HCT116 (cell line): ENCODE data around the gene MYO1B. TPM values are rescaled to one million over a fixed set of nuclear protein-coding genes. Genes with fewer than 3 reads are reported as not detected.

Source experiments
- ATAC-seq: fragments of 200-7000 bp; cut with Tn5 transposase; 2 replicates; pipeline ENCODE4 v1.9.1; 2020; ENCODE audit warnings: mild to moderate bottlenecking, moderate library complexity
- BruUV-seq: library from RNA; stranded (reverse); fragments of 400-500 nt; replicated peaks from 2 replicates; lab custom pipeline; 2021; lab: Mats Ljungman, UMichigan
- CTCF ChIA-PET: fragments of 300-600 bp; sonication (Branson Sonifier 250); formaldehyde crosslinking; loops from one replicate; lab custom pipeline; 2021; ENCODE audit warnings: antibody characterized with exemption; lab: Charles Lee
- POLR2A ChIA-PET: fragments of 300-600, 350-600 bp; sonication (Branson Sonifier 250); formaldehyde crosslinking; loops from one replicate; lab custom pipeline; 2021; ENCODE audit warnings: antibody characterized with exemption; lab: Charles Lee
- RAD21 ChIA-PET, 2 experiments: fragments of 300-600 bp; sonication (Branson Sonifier 250); formaldehyde crosslinking; loops; one replicate each; lab custom pipeline; 2023; ENCODE audit warnings: low total read pairs in 2 of 2; ENCODE audit not compliant: uncharacterized antibody in 2 of 2, unreplicated experiment in 2 of 2, low non-redundant PET in 1 of 2; lab: Charles Lee
- DNase-seq: peaks from one replicate; pipeline ENCODE4 v3.0.0-alpha.2; 2010; ENCODE audit warnings: low read depth, low spot score
- H2AFZ ChIP-seq: fragments of 200-600 bp; shearing (Covaris generic), sonication (generic); 2 replicates; pipeline ENCODE4 v1.6.1; 2017; ENCODE audit warnings: low read depth, mixed run types, mixed read lengths, antibody characterized with exemption, low read length; ENCODE audit not compliant: poor library complexity, severe bottlenecking
- H3K27ac ChIP-seq: 2 replicates; pipeline ENCODE4 v1.5.1; 2012; ENCODE audit warnings: low read depth, low read length
- H3K27me3 ChIP-seq: fragments of 200-600 bp; sonication (generic); 2 replicates; pipeline ENCODE4 v1.6.1; 2016; ENCODE audit warnings: mixed run types, low read length, mixed read lengths; ENCODE audit not compliant: insufficient read depth
- H3K36me3 ChIP-seq, 2 experiments: fragments of 200-500 bp in 1 of 2; fragments of 200-600 bp in 1 of 2; sonication (Bioruptor generic) in 1 of 2; sonication (generic) in 1 of 2; 2 replicates each; pipeline versions ENCODE4 v1.5.1 to v1.6.1; 2014 to 2016; ENCODE audit warnings: low read length in 2 of 2, inconsistent platforms in 1 of 2, mixed read lengths in 1 of 2, mixed run types in 1 of 2; ENCODE audit not compliant: insufficient read depth in 2 of 2, control insufficient read depth in 1 of 2
- H3K4me1 ChIP-seq, 2 experiments: fragments of 200-600 bp in 1 of 2; sonication (generic) in 1 of 2; 2 replicates each; pipeline versions ENCODE4 v1.5.1 to v1.6.1; 2012 to 2017; ENCODE audit warnings: low read length in 2 of 2, inconsistent platforms in 1 of 2, mild to moderate bottlenecking in 1 of 2, mixed read lengths in 1 of 2, mixed run types in 1 of 2, moderate library complexity in 1 of 2; ENCODE audit not compliant: insufficient read depth in 2 of 2, control insufficient read depth in 1 of 2
- H3K4me2 ChIP-seq: fragments of 200-600 bp; sonication (generic); 2 replicates; pipeline ENCODE4 v1.6.1; 2017; ENCODE audit warnings: mixed run types, low read length, mixed read lengths
- H3K4me3 ChIP-seq, 2 experiments: fragments of 200-600 bp in 1 of 2; sonication (generic) in 1 of 2; replicated peaks in 1 of 2; 2 replicates each; pipeline ENCODE4 v1.5.1; 2011 to 2016; ENCODE audit warnings: low read length in 2 of 2, control low read depth in 1 of 2, low read depth in 1 of 2, mild to moderate bottlenecking in 1 of 2, mixed read lengths in 1 of 2, mixed run types in 1 of 2
- H3K79me2 ChIP-seq: fragments of 200-600 bp; sonication (generic); 2 replicates; pipeline ENCODE4 v1.6.1; 2017; ENCODE audit warnings: mild to moderate bottlenecking, mixed run types, low read length, moderate library complexity, mixed read lengths; ENCODE audit not compliant: insufficient read depth
- H3K9ac ChIP-seq: fragments of 200-600 bp; sonication (generic); 2 replicates; pipeline ENCODE4 v1.6.1; 2016; ENCODE audit warnings: low read length, mixed read lengths
- H3K9me2 ChIP-seq: fragments of 200-600 bp; sonication (generic), shearing (Covaris generic); 2 replicates; pipeline ENCODE4 v1.6.1; 2017; ENCODE audit warnings: mixed run types, mild to moderate bottlenecking, moderate library complexity; ENCODE audit not compliant: insufficient read depth
- H3K9me3 ChIP-seq, 2 experiments: fragments of 200-500 bp in 1 of 2; fragments of 200-600 bp in 1 of 2; sonication (Bioruptor generic) in 1 of 2; sonication (generic) in 1 of 2; 2 replicates each; pipeline ENCODE4 v1.6.1; 2014 to 2017; ENCODE audit warnings: low read length in 2 of 2, mixed read lengths in 2 of 2, inconsistent platforms in 1 of 2, low read depth in 1 of 2, mild to moderate bottlenecking in 1 of 2, mixed run types in 1 of 2, moderate library complexity in 1 of 2; ENCODE audit not compliant: control insufficient read depth in 1 of 2, insufficient read depth in 1 of 2
- H4K20me1 ChIP-seq: fragments of 200-600 bp; sonication (generic), shearing (Covaris generic); 2 replicates; pipeline ENCODE4 v1.6.1; 2017; ENCODE audit warnings: mixed run types, mild to moderate bottlenecking, moderate library complexity; ENCODE audit not compliant: insufficient read depth
- ATF3 ChIP-seq: IDR thresholded peaks from 2 replicates; pipeline ENCODE4 v1.6.1; 2012
- CBX3 ChIP-seq: IDR thresholded peaks from 2 replicates; pipeline ENCODE4 v1.6.1; 2012; ENCODE audit warnings: low read depth
- CTCF ChIP-seq, 3 experiments: fragments of 200-600 bp in 1 of 3; sonication (generic) in 1 of 3; IDR thresholded peaks in 2 of 3; conservative IDR thresholded peaks in 1 of 3; 2 replicates each; pipeline ENCODE4 v1.5.1; 2012 to 2017; ENCODE audit warnings: low read depth in 2 of 3, low read length in 2 of 3, antibody characterized with exemption in 1 of 3, borderline replicate concordance in 1 of 3, control low read depth in 1 of 3, mild to moderate bottlenecking in 1 of 3, mixed read lengths in 1 of 3, mixed run types in 1 of 3, moderate library complexity in 1 of 3; ENCODE audit not compliant: insufficient read depth in 1 of 3
- EGR1 ChIP-seq: IDR thresholded peaks from 2 replicates; pipeline ENCODE4 v1.6.1; 2012; ENCODE audit warnings: low read depth
- FOSL1 ChIP-seq: IDR thresholded peaks from 2 replicates; pipeline ENCODE4 v1.6.1; 2012; ENCODE audit warnings: low read depth
- MAX ChIP-seq: IDR thresholded peaks from 2 replicates; pipeline ENCODE4 v1.6.1; 2012
- POLR2A ChIP-seq: IDR thresholded peaks from 2 replicates; pipeline ENCODE4 v1.7.0; 2011; ENCODE audit warnings: borderline replicate concordance; ENCODE audit not compliant: insufficient read depth, insufficient read length; ENCODE audit errors: extremely low read depth
- POLR2AphosphoS5 ChIP-seq: IDR thresholded peaks from 2 replicates; pipeline ENCODE4 v1.6.1; 2011; ENCODE audit warnings: mild to moderate bottlenecking, low read depth, low read length, moderate library complexity
- RAD21 ChIP-seq: IDR thresholded peaks from 2 replicates; pipeline ENCODE4 v1.6.1; 2012; ENCODE audit warnings: low read depth, mild to moderate bottlenecking
- SIN3A ChIP-seq: IDR thresholded peaks from 2 replicates; pipeline ENCODE4 v1.6.1; 2012; ENCODE audit warnings: low read depth
- SP1 ChIP-seq: IDR thresholded peaks from 2 replicates; pipeline ENCODE4 v1.6.1; 2012; ENCODE audit warnings: low read depth
- SRF ChIP-seq: IDR thresholded peaks from 2 replicates; pipeline ENCODE4 v1.6.1; 2012; ENCODE audit warnings: low read depth
- TCF7L2 ChIP-seq: IDR thresholded peaks from 2 replicates; pipeline ENCODE4 v1.7.0; 2011; ENCODE audit warnings: borderline replicate concordance, inconsistent platforms; ENCODE audit not compliant: insufficient read depth, insufficient read length; ENCODE audit errors: extremely low read depth
- ZFX ChIP-seq: fragments of 450-650 bp; IDR thresholded peaks from 2 replicates; pipeline ENCODE4 v1.6.1; 2017
- intact Hi-C: fragments of 100-400 bp; cut with micrococcal nuclease; formaldehyde crosslinking; loops from 2 replicates; pipeline ENCODE4 v1.10.0; 2022
- total RNA-seq: library from RNA; stranded (reverse); gene quantifications from one replicate; pipeline ENCODE4 v1.2.1, GENCODE V29; 2021; ENCODE audit not compliant: unreplicated experiment

The MYO1B gene
- total RNA-seq, 1 experiment from 2014 or later = 51.7 TPM

- Histone ChIP-seq H3K79me2 (peaks cover 18% of the 10 kb centered on the region), H3K27ac (peak overlapping the region; percentile 48), H3K4me2 (peak overlapping the region; percentile 34)
- CTCF ChIA-PET = interaction anchor here (0.7 kb wide), 1 partner anchor 270 kb away, joined by 3 read pairs; no protein-coding TSS in a partner anchor
- peak; percentile 68 for ATAC-seq
- TF ChIP-seq TCF7L2 (peak; percentile 50), SP1 (0 out of 2 replicates have a peak, but pooled peaks have one; percentile 5), SRF (no peak)
- TF ChIP-seq, all 23 proteins: peak for 2
- ChIA-PET POLR2A (no interaction called here), RAD21 (no interaction called here)
- no peaks in the 10 kb centered on the region for H3K27me3 ChIP-seq
- no peaks in the 10 kb centered on the region for H3K36me3 ChIP-seq
- H3K4me3 ChIP-seq = no peak overlapping the region
- intact Hi-C loops = no loop called here
- H3K9ac ChIP-seq = no peak overlapping the region
- H4K20me1 ChIP-seq = no peaks in the 10 kb centered on the region
- peaks cover 48 to 50% of the 10 kb centered on the region in 2 experiments for H3K4me1 ChIP-seq
- no peaks in the 10 kb centered on the region for H3K9me2 ChIP-seq
- H3K9me3 ChIP-seq = no peaks in the 10 kb centered on the region
- peak; percentile 21 for DNase-seq
- H2AFZ ChIP-seq = no peak overlapping the region
- no TSS peak for BruUV-seq
Measured at GRCh38 chr2:191321861-191322662, 76.9 kb downstream of the MYO1B start.

- POLR2A ChIA-PET = no interaction called here
- H3K79me2 ChIP-seq = peaks cover 14% of the 10 kb centered on the region
Measured at GRCh38 chr2:191322828-191323506, 77.8 kb downstream of the MYO1B start.

More at GRCh38 chr2:191322828-191323506, 77.8 kb downstream of the MYO1B start:
- H3K4me1 ChIP-seq = peaks cover 43 to 45% of the 10 kb centered on the region in 2 experiments
- TF ChIP-seq MAX (no peak), POLR2AphosphoS5 (no peak), SIN3A (no peak), RAD21 (no peak), ZFX (no peak), CTCF (IDR thresholded peaks at IDR 0.05 in 2 of 3, conservative IDR thresholded peaks at IDR 0.05 in 1 of 3; ENCODE audit: borderline replicate concordance in 1 of 3, insufficient read depth in 1 of 3, low read depth in 2 of 3, low read length in 2 of 3) (no peak), POLR2A (no peak), ATF3 (no peak), FOSL1 (no peak), CBX3 (no peak), EGR1 (no peak)
- TF ChIP-seq, all 23 proteins: peak for 0
- ChIA-PET RAD21 (no interaction called here), CTCF (interaction anchor here (0.7 kb wide), 1 partner anchor 271 kb away, joined by 3 read pairs; no protein-coding TSS in a partner anchor)
- Histone ChIP-seq H3K36me3 (no peaks in the 10 kb centered on the region), H3K27ac (peak overlapping the region; percentile 48), H3K4me2 (peak overlapping the region; percentile 34; the same call in 1 of the 2 replicates), H3K27me3 (no peaks in the 10 kb centered on the region), H2AFZ (no peak overlapping the region), H4K20me1 (no peaks in the 10 kb centered on the region), H3K9me3 (no peaks in the 10 kb centered on the region), H3K9ac (no peak overlapping the region), H3K4me3 (no peak overlapping the region), H3K9me2 (no peaks in the 10 kb centered on the region)
- intact Hi-C loops = no loop called here
- no peak for DNase-seq
- no peak for ATAC-seq
- no TSS peak for BruUV-seq
